HepG2 (cell line): ENCODE results near the gene DSN1. TPM values are rescaled to one million over a fixed set of nuclear protein-coding genes. Genes with fewer than 3 reads are reported as not detected.
A peak's percentile ranks its signal among the peaks of the same experiment; 100 is the strongest.

ENCODE experiments used
- ATAC-seq: fragments of 200-7000 bp; cut with Tn5 transposase; 3 replicates; pipeline ENCODE4 v1.9.1; 2020; ENCODE audit warnings: mild to moderate bottlenecking, moderate library complexity
- BruUV-seq: library from RNA; stranded (reverse); fragments of 400-500 nt; replicated peaks from 2 replicates; lab custom pipeline; 2021; lab: Mats Ljungman, UMichigan
- CTCF ChIA-PET: fragments of 300-600 bp; formaldehyde crosslinking; extraction: SDS; loops from one replicate; lab custom pipeline; 2021; ENCODE audit warnings: low total read pairs, inconsistent platforms, low intra/inter-chr PET ratio; lab: Yijun Ruan, JAX
- POLR2A ChIA-PET: fragments of 350-600 bp; sonication (Branson Sonifier 250); formaldehyde crosslinking; loops from one replicate; lab custom pipeline; 2020; ENCODE audit warnings: antibody characterized with exemption, inconsistent platforms; lab: Yijun Ruan, JAX
- DNase-seq: peaks from one replicate; pipeline ENCODE4 v3.0.0-alpha.2; 2015; ENCODE audit warnings: low spot score
- FAIRE-seq: peaks from 3 replicates; lab custom pipeline; 2011; peaks lifted over from hg19 to GRCh38; lab: Jason Lieb, UNC
- H2AFZ ChIP-seq: one replicate; pipeline ENCODE4 v1.6.1; 2011; ENCODE audit warnings: low read length, inconsistent platforms
- H3K27ac ChIP-seq: fragments of 300-600 bp; 3 replicates; pipeline ENCODE4 v1.8.0; 2011; ENCODE audit warnings: mixed run types, mild to moderate bottlenecking, mixed read lengths, low read length, inconsistent platforms; ENCODE audit not compliant: insufficient read depth; ENCODE audit errors: extremely low read length
- H3K27me3 ChIP-seq, 2 experiments: fragments of 200-600 bp in 1 of 2; 2 replicates in 1 of 2; 3 replicates in 1 of 2; pipeline versions ENCODE4 v1.6.0 to v1.8.0; 2011; ENCODE audit warnings: low read length in 2 of 2, mild to moderate bottlenecking in 2 of 2, moderate library complexity in 2 of 2, inconsistent platforms in 1 of 2; ENCODE audit not compliant: insufficient read depth in 2 of 2, control insufficient read depth in 1 of 2
- H3K36me3 ChIP-seq, 2 experiments: fragments of 200-600 bp in 1 of 2; replicated peaks in 1 of 2; 2 replicates in 1 of 2; 3 replicates in 1 of 2; pipeline versions ENCODE4 v1.5.1 to v1.8.0; 2011; ENCODE audit warnings: low read length in 2 of 2, inconsistent platforms in 1 of 2; ENCODE audit not compliant: insufficient read depth in 2 of 2, control insufficient read depth in 1 of 2
- H3K4me1 ChIP-seq: 2 replicates; pipeline ENCODE4 v1.5.1; 2012; ENCODE audit warnings: low read length, inconsistent platforms; ENCODE audit not compliant: insufficient read depth
- H3K4me2 ChIP-seq: 2 replicates; pipeline ENCODE4 v1.6.0; 2011; ENCODE audit warnings: low read depth, low read length, inconsistent platforms
- H3K4me3 ChIP-seq, 3 experiments: fragments of 200-600 bp in 1 of 3; sonication (generic), shearing (Covaris generic) in 1 of 3; replicated peaks in 1 of 3; 2 replicates each; pipeline ENCODE4 v1.5.1; 2011 to 2016; ENCODE audit warnings: low read length in 3 of 3, inconsistent platforms in 2 of 3, low read depth in 2 of 3, mild to moderate bottlenecking in 2 of 3, control low read depth in 1 of 3, mixed read lengths in 1 of 3; ENCODE audit not compliant: insufficient read depth in 1 of 3
- H3K79me2 ChIP-seq: one replicate; pipeline ENCODE4 v1.6.1; 2011; ENCODE audit warnings: low read length, inconsistent platforms; ENCODE audit not compliant: insufficient read depth
- H3K9ac ChIP-seq: 2 replicates; pipeline ENCODE4 v1.6.0; 2011; ENCODE audit warnings: mild to moderate bottlenecking, low read depth, low read length, inconsistent platforms; ENCODE audit not compliant: insufficient read depth
- H3K9me3 ChIP-seq: 2 replicates; pipeline ENCODE4 v1.5.1; 2012; ENCODE audit warnings: mild to moderate bottlenecking, low read length
- H4K20me1 ChIP-seq: 2 replicates; pipeline ENCODE4 v1.6.0; 2011; ENCODE audit warnings: inconsistent platforms, mild to moderate bottlenecking, low read length, moderate library complexity; ENCODE audit not compliant: insufficient read depth
- BCL6 ChIP-seq: IDR thresholded peaks from 2 replicates; pipeline ENCODE4 v1.6.1; 2016; ENCODE audit warnings: missing genetic modification reagents, missing compliant biosample characterization
- CREM ChIP-seq, 2 experiments: sonication (generic) in 1 of 2; formaldehyde crosslinking in 1 of 2; IDR thresholded peaks; 2 replicates each; pipeline versions ENCODE4 v1.4.0 to v1.6.1; 2016 to 2020; ENCODE audit warnings: antibody characterized with exemption in 1 of 2, mild to moderate bottlenecking in 1 of 2, missing genetic modification reagents in 1 of 2
- DBP ChIP-seq: sonication (generic); formaldehyde crosslinking; IDR thresholded peaks from 2 replicates; pipeline ENCODE4 v1.4.0; 2020; ENCODE audit warnings: missing genetic modification reagents; ENCODE audit errors: not compliant biosample characterization
- ESRRA ChIP-seq: sonication (generic); formaldehyde crosslinking; IDR thresholded peaks from 2 replicates; pipeline ENCODE4 v1.5.1; 2020; ENCODE audit warnings: mild to moderate bottlenecking, low read depth, missing genetic modification reagents
- ISX ChIP-seq: sonication (generic); formaldehyde crosslinking; conservative IDR thresholded peaks from 2 replicates; pipeline ENCODE4 v1.5.0; 2020; ENCODE audit warnings: missing genetic modification reagents
- KDM1A ChIP-seq: IDR thresholded peaks from 2 replicates; pipeline ENCODE4 v1.6.1; 2016; ENCODE audit warnings: missing compliant biosample characterization
- KLF6 ChIP-seq: IDR thresholded peaks from 2 replicates; pipeline ENCODE4 v1.8.0; 2016; ENCODE audit warnings: missing biosample characterization, missing genetic modification reagents
- LBX2 ChIP-seq: sonication (generic); formaldehyde crosslinking; IDR thresholded peaks from 2 replicates; pipeline ENCODE4 v1.5.0; 2020; ENCODE audit warnings: missing genetic modification reagents, mild to moderate bottlenecking, borderline replicate concordance
- NRL ChIP-seq: sonication (generic); formaldehyde crosslinking; IDR thresholded peaks from 2 replicates; pipeline ENCODE4 v1.5.0; 2020; ENCODE audit warnings: missing genetic modification reagents, mild to moderate bottlenecking, moderate library complexity, borderline replicate concordance
- ZBTB3 ChIP-seq: sonication (generic); formaldehyde crosslinking; IDR thresholded peaks from 2 replicates; pipeline ENCODE4 v1.4.0; 2020; ENCODE audit warnings: low read depth, mild to moderate bottlenecking, moderate library complexity, missing genetic modification reagents, borderline replicate concordance
- ZBTB7A ChIP-seq: sonication (generic); formaldehyde crosslinking; IDR thresholded peaks from 2 replicates; pipeline ENCODE4 v1.8.0; 2022; ENCODE audit warnings: mild to moderate bottlenecking, missing genetic modification reagents
- ZNF274 ChIP-seq: sonication (generic); formaldehyde crosslinking; IDR thresholded peaks from 2 replicates; pipeline ENCODE4 v1.5.1; 2020; ENCODE audit warnings: mild to moderate bottlenecking, missing genetic modification reagents
- ZNF672 ChIP-seq: sonication (generic); formaldehyde crosslinking; IDR thresholded peaks from 2 replicates; pipeline ENCODE4 v1.8.1; 2022; ENCODE audit warnings: missing genetic modification reagents
- WGBS: methylation state at CpG from one replicate; pipeline ENCODE4 v1.1.6; 2017; ENCODE audit warnings: low lambda C conversion rate; 5-methylcytosine and 5-hydroxymethylcytosine counted together
- in situ Hi-C: cut with HindIII; loops from 2 replicates; pipeline ENCODE4 v1.10.0; 2017; ENCODE audit warnings: low pct_unique_long_range_greater_than_20kb; ENCODE audit not compliant: extremely low pct_ligation_motif_present
- intact Hi-C: fragments of 100-400 bp; cut with micrococcal nuclease; formaldehyde crosslinking; loops from one replicate; pipeline ENCODE4 v1.10.0; 2022; ENCODE audit not compliant: unreplicated experiment
- polyA plus RNA-seq, 8 experiments: library from polyadenylated mRNA; depleted of rRNA in 3 of 8; stranded (reverse) in 7 of 8; unstranded in 1 of 8; fragments of >200 nt; fragmentation: Illumina TruSeq in 4 of 8; extraction: Trizol in 4 of 8; gene quantifications; 2 replicates each; pipeline versions ENCODE4 v1.2.1 to v1.2.3, GENCODE V29; 2011 to 2016; ENCODE audit warnings: low read depth in 4 of 8, missing spikeins in 1 of 8, mixed read lengths in 1 of 8; ENCODE audit not compliant: insufficient read depth in 1 of 8
- total RNA-seq, 5 experiments: library from RNA; depleted of rRNA; stranded (reverse); fragments of >200 nt; fragmentation: Illumina TruSeq; extraction: Trizol; gene quantifications; 2 replicates each; pipeline ENCODE4 v1.2.3, GENCODE V29; 2016; ENCODE audit warnings: low read depth in 1 of 5

DSN1 gene
- total and polyA plus RNA-seq, 2 of the 13 experiments (the other 11 are each of a cell fraction or from before 2014, with no cell fraction given), result 18.7 to 53.7 TPM

- TF ChIP-seq ZNF274 (peak; percentile 32; the same call in 1 of the 2 replicates), LBX2 (CRISPR knock-in tag) (no peak), ISX (CRISPR knock-in tag) (no peak), BCL6 (no peak), CREM (IDR thresholded peaks at IDR 0.05) (no peak), CREM (CRISPR knock-in tag; IDR thresholded peaks at IDR 0.05) (no peak), ZNF672 (no peak)
Measured at GRCh38 chr20:36808317-36809257, 35.0 kb upstream of the DSN1 start (continued).

- no peaks in the 10 kb centered on the region for H4K20me1 ChIP-seq
- no peaks in the 10 kb centered on the region for H3K9me3 ChIP-seq
- no peak for ATAC-seq
- no peak overlapping the region for H3K9ac ChIP-seq
- no TSS peak for BruUV-seq
- no peak overlapping the region for H3K4me3 ChIP-seq
- no peak overlapping the region for H3K27ac ChIP-seq
- peaks cover 37 to 67% of the 10 kb centered on the region in 2 experiments; a peak in 4 of 5 replicates for H3K36me3 ChIP-seq
- in situ Hi-C loops (no loop called here), intact Hi-C loops (no loop called here)
- H2AFZ ChIP-seq, result no peak overlapping the region
- TF ChIP-seq KDM1A (CRISPR knock-in tag) (no peak), ZBTB7A (CRISPR knock-in tag) (no peak), NRL (CRISPR knock-in tag) (no peak), DBP (CRISPR knock-in tag) (no peak), ZBTB3 (CRISPR knock-in tag) (no peak), KLF6 (CRISPR knock-in tag) (no peak), ESRRA (CRISPR knock-in tag) (no peak)
- no peaks in the 10 kb centered on the region for H3K79me2 ChIP-seq
- ChIA-PET CTCF (no interaction called here), POLR2A (no interaction called here)
- H3K4me1 ChIP-seq, result peaks cover 9% of the 10 kb centered on the region
- H3K27me3 ChIP-seq, result no peaks in the 10 kb centered on the region
- 96% methylated on average over 5 of the region's 5 CpGs for WGBS
- no peak for DNase-seq
- no peak for FAIRE-seq
- no peak overlapping the region for H3K4me2 ChIP-seq
Measured at GRCh38 chr20:36806049-36806448, 32.5 kb upstream of the DSN1 start.
